WTC11 (cell line): ENCODE results near the gene PLEKHS1. TPM values are rescaled to one million over a fixed set of nuclear protein-coding genes. Genes with fewer than 3 reads are reported as not detected.

ENCODE experiments used
- ATAC-seq: fragments of 200-7000 bp; cut with Tn5 transposase; 2 replicates; pipeline ENCODE4 v1.10.0; 2021; ENCODE audit warnings: mild to moderate bottlenecking, moderate library complexity
- CTCF ChIA-PET: fragments of 300-600 bp; sonication (Branson Sonifier 250); formaldehyde crosslinking; loops from one replicate; lab custom pipeline; 2021; ENCODE audit warnings: antibody characterized with exemption; lab: Charles Lee
- POLR2A ChIA-PET: fragments of 350-600 bp; sonication (Branson Sonifier 250); formaldehyde crosslinking; loops from one replicate; lab custom pipeline; 2021; ENCODE audit warnings: antibody characterized with exemption; lab: Charles Lee
- DNase-seq: peaks from one replicate; pipeline ENCODE4 v3.0.0; 2021; ENCODE audit warnings: low spot score
- H3K27ac Mint-ChIP-seq: 2 replicates; pipeline ENCODE4 v1.8.0; 2021; ENCODE audit warnings: mixed read lengths
- H3K27me3 Mint-ChIP-seq: 2 replicates; pipeline ENCODE4 v1.8.0; 2021; ENCODE audit warnings: low read depth, mild to moderate bottlenecking, moderate library complexity, mixed read lengths
- H3K36me3 Mint-ChIP-seq: 2 replicates; pipeline ENCODE4 v1.8.0; 2021; ENCODE audit warnings: mixed read lengths
- H3K4me1 Mint-ChIP-seq: 2 replicates; pipeline ENCODE4 v1.8.0; 2022; ENCODE audit warnings: mixed read lengths
- H3K4me3 Mint-ChIP-seq: 2 replicates; pipeline ENCODE4 v1.8.0; 2021; ENCODE audit warnings: mild to moderate bottlenecking, moderate library complexity, mixed read lengths
- H3K9me3 Mint-ChIP-seq: 2 replicates; pipeline ENCODE4 v1.8.0; 2021; ENCODE audit warnings: mixed read lengths
- ARID4B ChIP-seq: sonication (generic); formaldehyde crosslinking; IDR thresholded peaks from 2 replicates; pipeline ENCODE4 v1.8.0; 2023; ENCODE audit warnings: missing genetic modification reagents, mild to moderate bottlenecking, borderline replicate concordance
- CREB1 ChIP-seq: sonication (generic); formaldehyde crosslinking; IDR thresholded peaks from 2 replicates; pipeline ENCODE4 v1.8.0; 2023; ENCODE audit warnings: mild to moderate bottlenecking, missing genetic modification reagents
- ESRRA ChIP-seq: sonication (generic); formaldehyde crosslinking; IDR thresholded peaks from 2 replicates; pipeline ENCODE4 v1.8.1; 2022; ENCODE audit warnings: mild to moderate bottlenecking, missing genetic modification reagents, borderline replicate concordance
- ETV6 ChIP-seq: sonication (generic); formaldehyde crosslinking; IDR thresholded peaks from 2 replicates; pipeline ENCODE4 v1.8.1; 2022; ENCODE audit warnings: mild to moderate bottlenecking, missing genetic modification reagents
- GRHL2 ChIP-seq: fragments of 250-450 bp; sonication (Bioruptor Pico); IDR thresholded peaks from 2 replicates; pipeline ENCODE4 v1.8.0; 2022; ENCODE audit warnings: mild to moderate bottlenecking, moderate library complexity; ENCODE audit not compliant: insufficient replicate concordance, severe bottlenecking
- IRF2 ChIP-seq: sonication (generic); formaldehyde crosslinking; IDR thresholded peaks from 2 replicates; pipeline ENCODE4 v1.8.0; 2022; ENCODE audit warnings: low read depth, missing genetic modification reagents, borderline replicate concordance
- MYBL2 ChIP-seq: sonication (generic); formaldehyde crosslinking; IDR thresholded peaks from 2 replicates; pipeline ENCODE4 v1.8.1; 2023; ENCODE audit warnings: mild to moderate bottlenecking, moderate library complexity, missing genetic modification reagents
- NR1H2 ChIP-seq: sonication (generic); formaldehyde crosslinking; IDR thresholded peaks from 2 replicates; pipeline ENCODE4 v1.9.0; 2021; ENCODE audit warnings: mild to moderate bottlenecking, moderate library complexity, missing genetic modification reagents
- NR3C1 ChIP-seq: sonication (generic); formaldehyde crosslinking; conservative IDR thresholded peaks from 2 replicates; pipeline ENCODE4 v1.8.1; 2023; ENCODE audit warnings: low read depth, mild to moderate bottlenecking, missing genetic modification reagents
- PRDM15 ChIP-seq: sonication (generic); formaldehyde crosslinking; IDR thresholded peaks from 2 replicates; pipeline ENCODE4 v1.8.0; 2022; ENCODE audit warnings: missing genetic modification reagents
- SP1 ChIP-seq: sonication (generic); formaldehyde crosslinking; conservative IDR thresholded peaks from 2 replicates; pipeline ENCODE4 v1.8.1; 2022; ENCODE audit warnings: missing genetic modification reagents
- ZBTB21 ChIP-seq: sonication (generic); formaldehyde crosslinking; IDR thresholded peaks from 2 replicates; pipeline ENCODE4 v1.8.1; 2023; ENCODE audit warnings: mild to moderate bottlenecking, missing genetic modification reagents, borderline replicate concordance
- ZMAT4 ChIP-seq: fragments of 250-450 bp; sonication (Bioruptor Pico); IDR thresholded peaks from 2 replicates; pipeline ENCODE4 v1.9.0; 2021; ENCODE audit warnings: mild to moderate bottlenecking
- ZNF423 ChIP-seq: fragments of 250-450 bp; sonication (Bioruptor Pico); IDR thresholded peaks from 2 replicates; pipeline ENCODE4 v2.1.2; 2022; ENCODE audit warnings: mild to moderate bottlenecking, moderate library complexity
- total RNA-seq: library from RNA; stranded (reverse); gene quantifications from 3 replicates; pipeline ENCODE4 v1.2.3, GENCODE V29; 2021
- TF ChIP-seq, protein P1 (sequence below): sonication (generic); formaldehyde crosslinking; IDR thresholded peaks from 2 replicates; pipeline ENCODE4 v1.8.1; 2022; ENCODE audit warnings: missing genetic modification reagents, borderline replicate concordance
- TF ChIP-seq, protein P2 (sequence below): sonication (generic); formaldehyde crosslinking; IDR thresholded peaks from 2 replicates; pipeline ENCODE4 v1.8.0; 2022; ENCODE audit warnings: mild to moderate bottlenecking, missing genetic modification reagents
- TF ChIP-seq, protein P3 (sequence below): sonication (generic); formaldehyde crosslinking; IDR thresholded peaks from 2 replicates; pipeline ENCODE4 v1.8.0; 2022; ENCODE audit warnings: mild to moderate bottlenecking, missing genetic modification reagents
- TF ChIP-seq, protein P4 (sequence below): sonication (generic); formaldehyde crosslinking; IDR thresholded peaks from 2 replicates; pipeline ENCODE4 v1.8.1; 2022; ENCODE audit warnings: low read depth, missing genetic modification reagents, borderline replicate concordance

Gene PLEKHS1
- total RNA-seq, 1 experiment from 2014 or later, result not detected

GRCh38 chr10:113756940-113757543 lies 5.6 kb downstream of the PLEKHS1 start:
- Mint-ChIP-seq H3K36me3 (no peaks in the 10 kb centered on the region), H3K27me3 (no peaks in the 10 kb centered on the region; the same call in 1 of the 2 replicates), H3K4me3 (no peak overlapping the region)
- TF ChIP-seq ZBTB21 (no peak), NR1H2 (CRISPR knock-in tag) (no peak), SP1 (CRISPR knock-in tag) (no peak), CREB1 (no peak), ZNF423 (CRISPR knock-in tag) (no peak), GRHL2 (CRISPR knock-in tag) (no peak), ZMAT4 (no peak), PRDM15 (no peak), ESRRA (CRISPR knock-in tag) (no peak), ARID4B (CRISPR knock-in tag) (no peak), ETV6 (CRISPR knock-in tag) (no peak), IRF2 (CRISPR knock-in tag) (no peak), NR3C1 (CRISPR knock-in tag) (no peak), MYBL2 (CRISPR knock-in tag) (no peak)
- TF ChIP-seq, protein P1, sequence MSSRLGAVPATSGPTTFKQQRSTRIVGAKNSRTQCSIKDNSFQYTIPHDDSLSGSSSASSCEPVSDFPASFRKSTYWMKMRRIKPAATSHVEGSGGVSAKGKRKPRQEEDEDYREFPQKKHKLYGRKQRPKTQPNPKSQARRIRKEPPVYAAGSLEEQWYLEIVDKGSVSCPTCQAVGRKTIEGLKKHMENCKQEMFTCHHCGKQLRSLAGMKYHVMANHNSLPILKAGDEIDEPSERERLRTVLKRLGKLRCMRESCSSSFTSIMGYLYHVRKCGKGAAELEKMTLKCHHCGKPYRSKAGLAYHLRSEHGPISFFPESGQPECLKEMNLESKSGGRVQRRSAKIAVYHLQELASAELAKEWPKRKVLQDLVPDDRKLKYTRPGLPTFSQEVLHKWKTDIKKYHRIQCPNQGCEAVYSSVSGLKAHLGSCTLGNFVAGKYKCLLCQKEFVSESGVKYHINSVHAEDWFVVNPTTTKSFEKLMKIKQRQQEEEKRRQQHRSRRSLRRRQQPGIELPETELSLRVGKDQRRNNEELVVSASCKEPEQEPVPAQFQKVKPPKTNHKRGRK (CRISPR knock-in tag), result no peak
- TF ChIP-seq, protein P2, sequence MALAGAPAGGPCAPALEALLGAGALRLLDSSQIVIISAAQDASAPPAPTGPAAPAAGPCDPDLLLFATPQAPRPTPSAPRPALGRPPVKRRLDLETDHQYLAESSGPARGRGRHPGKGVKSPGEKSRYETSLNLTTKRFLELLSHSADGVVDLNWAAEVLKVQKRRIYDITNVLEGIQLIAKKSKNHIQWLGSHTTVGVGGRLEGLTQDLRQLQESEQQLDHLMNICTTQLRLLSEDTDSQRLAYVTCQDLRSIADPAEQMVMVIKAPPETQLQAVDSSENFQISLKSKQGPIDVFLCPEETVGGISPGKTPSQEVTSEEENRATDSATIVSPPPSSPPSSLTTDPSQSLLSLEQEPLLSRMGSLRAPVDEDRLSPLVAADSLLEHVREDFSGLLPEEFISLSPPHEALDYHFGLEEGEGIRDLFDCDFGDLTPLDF (CRISPR knock-in tag), result no peak
- TF ChIP-seq, protein P3, sequence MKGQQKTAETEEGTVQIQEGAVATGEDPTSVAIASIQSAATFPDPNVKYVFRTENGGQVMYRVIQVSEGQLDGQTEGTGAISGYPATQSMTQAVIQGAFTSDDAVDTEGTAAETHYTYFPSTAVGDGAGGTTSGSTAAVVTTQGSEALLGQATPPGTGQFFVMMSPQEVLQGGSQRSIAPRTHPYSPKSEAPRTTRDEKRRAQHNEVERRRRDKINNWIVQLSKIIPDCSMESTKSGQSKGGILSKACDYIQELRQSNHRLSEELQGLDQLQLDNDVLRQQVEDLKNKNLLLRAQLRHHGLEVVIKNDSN (CRISPR knock-in tag), result no peak
- TF ChIP-seq, protein P4, sequence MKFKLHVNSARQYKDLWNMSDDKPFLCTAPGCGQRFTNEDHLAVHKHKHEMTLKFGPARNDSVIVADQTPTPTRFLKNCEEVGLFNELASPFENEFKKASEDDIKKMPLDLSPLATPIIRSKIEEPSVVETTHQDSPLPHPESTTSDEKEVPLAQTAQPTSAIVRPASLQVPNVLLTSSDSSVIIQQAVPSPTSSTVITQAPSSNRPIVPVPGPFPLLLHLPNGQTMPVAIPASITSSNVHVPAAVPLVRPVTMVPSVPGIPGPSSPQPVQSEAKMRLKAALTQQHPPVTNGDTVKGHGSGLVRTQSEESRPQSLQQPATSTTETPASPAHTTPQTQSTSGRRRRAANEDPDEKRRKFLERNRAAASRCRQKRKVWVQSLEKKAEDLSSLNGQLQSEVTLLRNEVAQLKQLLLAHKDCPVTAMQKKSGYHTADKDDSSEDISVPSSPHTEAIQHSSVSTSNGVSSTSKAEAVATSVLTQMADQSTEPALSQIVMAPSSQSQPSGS (CRISPR knock-in tag), result no peak
- TF ChIP-seq, all 79 proteins: peak for 0
- ChIA-PET CTCF (interaction anchor here (0.6 kb wide), 1 partner anchor 491 kb away, joined by 3 read pairs; no protein-coding TSS in a partner anchor), POLR2A (no interaction called here)
- Mint-ChIP-seq H3K9me3 (no peaks in the 10 kb centered on the region), H3K4me1 (no peaks in the 10 kb centered on the region), H3K27ac (no peak overlapping the region)
- DNase-seq, result no peak
- no peak for ATAC-seq
